Stimulated activated CD4-positive, alpha-beta T cell treated with anti-CD3 and anti-CD28 coated beads, Interleukin-12 subunit alpha, Interleukin-12 subunit beta, amount 100 ng/mL, for 4 hours (primary cell): ENCODE measurements around the gene SYTL2.
A peak's percentile ranks its signal among the peaks of the same experiment; 100 is the strongest.

ENCODE experiments used
- DNase-seq: peaks from one replicate; pipeline ENCODE4 v3.0.0-alpha.2; 2020

Gene SYTL2

DNA sequence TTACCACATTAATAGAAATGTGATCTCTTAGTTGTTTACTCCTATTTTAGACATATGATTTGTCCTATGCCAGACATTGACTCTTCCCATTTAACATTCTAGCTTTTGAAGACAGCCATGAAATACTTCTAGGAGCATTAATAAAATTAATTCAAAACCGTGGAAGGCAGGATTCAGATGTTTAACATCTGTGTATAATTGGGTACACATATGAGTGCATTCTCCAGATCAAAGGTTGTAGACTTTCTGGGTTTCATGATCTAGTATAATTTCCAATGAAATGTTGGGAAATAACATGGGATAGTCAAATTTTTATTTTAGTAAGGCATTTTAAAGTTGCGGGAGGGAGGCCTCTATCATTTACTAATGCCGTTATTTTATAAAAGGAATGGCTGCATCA lies 89.8 kb downstream of the SYTL2 start:
- DNase-seq: no peak

DNA sequence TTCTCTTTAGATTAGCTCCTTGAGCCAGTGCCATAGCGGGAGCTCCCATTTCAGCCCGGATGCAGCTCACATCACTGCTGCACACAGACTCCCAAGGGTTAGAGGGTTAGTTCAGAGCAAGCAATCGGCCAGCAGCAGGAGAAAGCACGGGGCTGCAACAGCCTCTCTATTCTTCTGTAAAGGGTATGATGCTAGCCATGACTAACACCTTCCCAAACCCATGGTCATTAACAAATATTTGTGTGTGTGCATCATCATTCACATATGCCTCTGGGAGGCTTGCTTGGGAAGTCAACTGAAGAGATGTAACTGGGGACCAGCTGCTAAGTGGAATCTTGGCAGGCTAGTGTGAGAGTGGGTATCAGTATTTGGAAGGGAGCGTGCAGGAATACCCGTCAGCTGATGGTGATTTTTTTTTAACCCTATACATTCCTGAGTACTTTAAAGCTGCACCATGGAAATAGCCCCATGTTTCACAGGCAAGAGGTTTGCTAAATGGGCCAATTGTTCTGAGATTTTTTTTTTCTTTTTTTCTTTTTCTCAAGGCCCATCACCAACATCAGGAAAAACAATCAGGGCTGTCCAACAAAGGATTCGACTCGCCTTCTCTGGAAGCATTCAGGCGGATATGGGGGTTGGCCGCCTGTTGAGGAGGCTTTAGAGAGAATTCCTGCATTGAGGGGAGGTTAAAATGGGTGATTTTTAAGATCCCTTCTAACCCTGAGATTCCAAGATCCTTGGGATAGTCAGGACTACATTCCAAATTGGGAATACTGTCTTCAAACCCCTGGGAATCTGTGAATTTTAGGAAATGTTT lies 91.7 kb downstream of the SYTL2 start:
- no peak for DNase-seq

DNA sequence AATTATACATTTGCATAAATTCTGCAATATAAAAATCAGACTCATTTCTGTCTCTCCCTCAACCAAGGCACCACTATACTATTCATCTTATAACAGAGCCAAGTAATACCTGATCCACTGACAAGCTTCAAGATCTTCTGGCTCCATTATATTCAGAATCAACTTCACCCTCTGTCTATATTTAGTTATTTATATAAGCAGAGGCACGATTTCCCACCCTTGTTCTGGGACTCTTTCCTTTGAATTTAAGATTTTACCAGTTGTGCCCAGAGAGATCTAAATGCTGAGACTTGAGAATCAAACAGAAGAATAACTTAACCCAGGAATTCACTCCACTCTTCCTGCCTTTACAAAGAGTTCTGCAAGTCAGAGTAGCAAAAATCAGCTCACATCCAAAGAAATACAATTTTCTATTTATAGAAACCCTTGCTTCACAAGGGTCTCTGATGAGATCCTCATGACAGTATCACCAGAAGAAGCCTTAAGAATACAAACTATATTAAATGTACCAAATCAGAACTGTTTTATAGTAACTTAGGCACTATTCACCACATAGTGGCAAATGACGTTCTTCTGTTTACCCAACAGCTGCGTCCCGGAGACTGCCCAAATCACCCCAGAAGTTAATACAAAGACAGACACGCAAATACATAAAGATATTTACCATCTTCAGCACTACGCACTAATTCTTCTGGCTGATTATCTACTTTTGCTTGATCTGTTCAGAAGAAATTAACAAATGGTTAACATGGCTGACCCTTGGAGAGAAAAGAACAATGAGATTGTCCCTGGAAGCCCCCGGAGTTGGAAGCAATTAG lies 92.6 kb downstream of the SYTL2 start:
- DNase-seq: no peak

DNA sequence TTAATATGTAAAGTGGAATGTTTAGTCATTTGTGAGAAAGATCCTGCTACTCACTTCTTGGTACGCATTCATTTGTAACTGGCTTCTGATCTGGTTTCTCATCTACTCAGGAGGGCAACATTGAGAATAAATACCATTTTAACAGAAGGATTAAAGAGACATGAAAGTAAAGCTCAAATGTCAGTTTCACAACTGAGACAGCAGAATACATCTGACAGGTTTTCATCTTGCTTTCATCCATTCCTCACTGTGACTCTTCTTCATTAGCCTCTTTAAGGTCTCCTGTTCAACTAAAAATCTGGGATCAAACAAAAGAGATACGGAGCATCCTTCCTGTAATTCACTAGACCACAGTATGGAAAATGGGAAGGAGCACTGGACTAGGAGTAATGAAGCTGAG lies 93.5 kb downstream of the SYTL2 start:
- no peak for DNase-seq

DNA sequence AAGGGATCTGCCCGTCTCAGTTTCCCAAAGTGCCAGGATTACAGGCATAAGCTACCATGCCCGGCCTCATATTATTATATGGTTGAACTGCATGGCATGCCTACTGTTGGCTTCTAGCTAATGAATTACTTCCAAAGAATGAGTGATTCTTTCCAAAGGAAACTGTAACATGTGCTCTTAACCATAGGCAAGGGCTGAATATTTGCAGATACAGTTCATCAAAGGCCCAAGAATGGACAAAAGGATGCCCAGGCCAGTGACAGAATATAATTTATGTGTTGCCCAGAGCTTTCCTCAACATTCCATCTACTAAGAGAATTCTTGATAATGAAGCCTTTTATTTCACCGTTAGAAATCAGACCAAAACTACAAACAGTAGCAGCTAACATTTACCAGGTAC lies 98.0 kb downstream of the SYTL2 start:
- no peak for DNase-seq

DNA sequence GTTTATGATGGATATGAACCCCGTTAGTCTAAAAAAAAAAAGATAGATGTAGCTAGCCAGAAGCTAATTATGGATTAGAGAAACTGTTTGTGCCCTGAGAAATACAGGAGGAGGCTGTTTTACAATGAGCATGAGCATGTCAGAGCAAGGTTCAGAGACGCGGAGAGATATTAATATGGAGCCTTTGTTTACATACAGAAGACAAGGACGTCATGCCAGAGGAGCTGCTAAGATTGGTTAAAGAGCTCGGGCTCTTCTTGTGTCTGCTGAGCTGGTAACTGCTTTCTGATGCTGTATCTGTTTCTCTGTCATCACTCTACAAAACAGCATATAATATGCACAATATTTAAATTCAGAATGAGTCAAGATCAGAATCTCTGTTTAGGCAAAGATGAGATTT lies 100.0 kb downstream of the SYTL2 start:
- DNase-seq: no peak

DNA sequence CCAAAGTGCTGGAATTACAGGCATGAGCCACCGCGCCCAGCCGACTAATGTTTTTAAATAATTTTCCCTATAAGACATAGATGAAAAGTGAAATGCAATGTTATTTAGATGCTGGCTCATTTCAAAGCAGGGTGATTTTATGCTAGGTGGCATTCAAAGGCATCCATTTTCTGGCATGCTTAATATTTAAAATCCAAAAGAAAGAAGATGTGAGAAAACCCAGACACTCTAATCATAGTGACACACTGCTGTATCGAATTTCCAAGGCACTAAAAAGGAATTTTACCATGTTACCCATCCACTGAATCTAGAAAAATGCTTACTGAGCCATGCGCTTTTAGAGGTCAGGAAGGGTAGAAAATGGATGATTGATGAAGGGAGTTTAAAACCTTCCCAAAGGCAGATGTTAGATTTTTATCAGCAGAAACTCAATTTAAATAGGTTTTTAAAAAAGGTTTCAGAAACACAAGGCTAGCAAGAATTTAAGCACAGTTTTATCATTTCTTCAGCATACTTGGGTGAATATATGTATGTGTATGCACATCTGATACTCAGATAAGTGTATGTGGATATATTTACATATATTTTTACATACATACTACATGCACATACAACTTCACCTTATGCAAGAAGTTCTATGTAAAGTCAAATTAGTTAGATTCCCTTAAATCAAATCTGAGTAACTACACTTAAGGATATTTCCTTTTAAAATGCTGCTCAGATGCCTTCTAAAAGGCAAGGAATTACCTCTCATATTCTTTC lies 100.8 kb downstream of the SYTL2 start:
- no peak for DNase-seq

DNA sequence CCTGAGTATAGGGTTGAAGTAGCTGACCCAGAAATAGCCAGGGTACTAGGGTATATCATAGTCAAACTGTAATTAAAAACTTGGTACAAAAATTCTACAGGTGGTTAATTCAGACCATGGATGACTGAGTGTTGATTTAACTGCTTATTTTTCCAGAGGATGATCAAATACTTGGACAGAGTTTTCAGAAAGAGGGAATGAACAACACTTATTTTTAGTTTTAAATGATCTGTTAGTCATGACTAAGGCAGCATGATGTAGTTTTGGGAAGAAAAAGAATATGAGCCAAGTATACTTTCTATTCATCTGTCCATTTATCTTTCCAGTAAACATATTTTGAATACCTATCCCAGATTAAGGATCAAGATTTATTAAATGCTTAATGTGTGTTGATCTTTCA lies 105.1 kb downstream of the SYTL2 start:
- DNase-seq: no peak

DNA sequence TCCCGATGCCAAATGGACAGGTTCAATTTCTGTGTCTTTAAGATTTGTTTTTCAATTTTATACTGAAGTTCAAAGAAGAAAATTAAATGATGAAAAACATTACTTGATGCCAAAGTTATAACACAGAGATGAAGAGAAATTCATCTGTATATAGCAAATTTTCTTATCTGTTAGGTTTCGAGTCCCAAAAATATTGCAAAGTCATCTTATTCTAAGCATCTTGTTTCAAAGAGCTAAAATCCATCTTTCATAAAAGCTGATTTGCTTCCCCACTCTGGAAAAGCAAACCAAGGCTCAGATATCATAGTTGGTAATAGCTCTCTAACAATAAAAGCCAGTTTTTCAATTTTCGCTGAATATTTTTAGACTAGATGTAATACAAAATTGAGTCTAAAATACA lies 106.0 kb downstream of the SYTL2 start:
- DNase-seq: no peak

DNA sequence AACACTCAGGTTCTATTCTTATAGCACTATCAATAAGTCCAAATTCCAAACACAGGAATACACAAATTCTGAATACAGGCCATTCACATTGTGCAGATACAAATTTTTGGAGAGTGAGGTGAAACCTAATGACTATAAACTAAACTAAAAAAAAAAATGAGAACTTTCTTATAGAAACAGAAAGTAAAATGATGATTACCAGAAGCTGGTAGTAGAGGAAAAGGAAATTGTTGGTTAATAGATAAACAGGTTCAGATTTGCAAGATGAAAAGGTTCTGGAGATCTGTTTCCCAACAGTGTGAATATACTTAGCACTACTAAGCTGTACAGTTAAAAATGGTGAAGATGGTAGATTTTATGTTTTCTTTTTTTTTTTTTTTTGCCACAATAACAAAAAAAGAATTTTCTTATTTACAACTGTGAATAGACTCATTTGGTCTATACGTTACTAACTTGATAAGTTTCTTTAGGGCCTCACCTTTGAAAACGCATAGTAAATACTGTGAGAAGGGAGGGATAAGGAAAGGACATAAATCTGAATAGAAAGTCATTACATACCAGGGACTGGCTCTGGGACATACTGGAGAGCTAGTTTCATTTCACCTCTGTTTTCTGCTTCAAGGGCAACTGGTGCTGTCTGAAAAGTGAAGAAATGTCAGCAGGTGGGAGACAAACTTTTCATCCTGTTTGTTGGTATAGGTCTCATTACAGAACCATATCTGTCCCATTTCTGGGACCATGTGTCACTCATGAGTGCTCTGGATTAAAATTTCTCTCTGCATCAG lies 110.8 kb downstream of the SYTL2 start:
- no peak for DNase-seq

DNA sequence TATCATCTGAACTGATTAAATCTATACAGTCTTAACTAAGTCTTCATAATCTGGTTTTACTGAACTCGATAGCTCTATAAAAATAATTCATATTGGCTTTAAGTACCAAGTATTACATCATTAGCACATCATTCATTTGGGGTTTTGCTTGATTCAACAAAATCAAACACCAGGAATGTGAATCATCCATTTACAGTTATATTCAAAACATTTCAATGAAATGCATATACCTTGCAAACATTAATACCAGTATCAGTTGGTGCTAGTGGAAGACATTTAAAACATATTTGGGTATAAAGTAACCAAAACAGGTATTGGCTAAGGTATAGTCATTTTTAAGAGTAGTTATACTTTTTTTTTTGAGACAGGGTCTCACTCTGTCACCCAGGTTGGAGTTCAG lies 112.7 kb downstream of the SYTL2 start:
- no peak for DNase-seq

DNA sequence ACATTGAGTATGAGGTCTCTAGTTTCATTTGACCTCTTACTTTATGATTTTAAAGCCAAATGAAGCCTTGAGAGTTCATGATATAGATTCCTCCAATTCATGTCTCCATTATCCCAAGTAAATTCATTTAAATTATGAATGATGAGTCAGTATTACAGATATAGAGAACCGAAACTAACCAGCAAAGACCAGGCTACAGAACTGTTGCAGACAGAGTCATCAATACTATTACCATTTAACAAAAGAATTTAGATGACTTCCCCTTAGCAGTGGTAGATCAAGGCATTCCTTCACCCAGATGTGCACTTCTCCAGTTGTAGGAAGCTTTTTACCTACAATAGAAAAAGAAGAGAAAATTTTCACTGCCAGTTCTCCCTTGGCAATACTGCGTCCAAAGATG lies 113.2 kb downstream of the SYTL2 start:
- DNase-seq: no peak

DNA sequence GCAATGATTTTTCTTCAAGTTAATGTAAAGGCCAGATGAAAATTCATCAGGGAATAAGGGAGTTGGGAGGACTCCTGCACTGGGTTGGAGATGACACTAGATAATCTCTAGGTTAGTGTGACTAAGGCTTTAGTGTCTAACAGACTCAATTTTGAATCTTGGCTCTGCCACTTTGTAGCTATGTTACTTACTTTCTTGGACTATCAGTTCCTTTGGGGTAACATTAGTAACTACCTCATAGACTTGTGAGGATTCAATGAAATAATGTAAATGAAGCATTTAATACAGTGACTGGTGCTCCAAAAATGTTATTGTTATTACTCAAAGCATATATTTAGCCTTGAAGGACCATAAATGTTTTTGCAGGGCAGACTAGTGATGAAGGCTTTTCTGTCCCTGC lies 115.4 kb downstream of the SYTL2 start:
- DNase-seq: no peak

DNA sequence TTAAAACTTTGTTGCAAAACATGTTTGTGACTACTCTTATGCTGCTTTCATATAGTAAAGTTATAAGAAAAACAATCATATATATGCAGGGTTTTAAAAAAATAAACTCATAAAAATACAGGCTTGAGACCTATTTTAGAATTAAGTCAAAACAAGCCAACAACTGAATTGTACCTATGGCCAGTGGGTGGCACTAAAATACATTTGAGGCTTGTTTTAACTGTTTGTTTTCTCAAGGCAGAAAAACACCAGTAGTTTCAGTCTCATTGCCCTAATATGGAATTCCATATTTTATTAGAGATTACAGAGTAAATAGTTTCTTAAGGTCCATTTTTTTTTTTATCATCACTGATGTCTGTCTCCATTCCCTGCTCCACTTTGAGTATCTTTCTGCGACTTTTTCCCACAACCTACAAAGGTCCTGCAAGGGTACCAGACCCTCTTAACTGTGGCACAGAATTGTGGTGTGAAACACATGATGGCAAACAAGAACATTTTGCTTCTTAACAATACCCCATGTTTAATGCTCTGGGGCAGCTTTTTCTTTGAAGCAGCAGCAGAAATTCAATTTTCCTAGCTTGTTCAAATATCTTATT lies 116.5 kb downstream of the SYTL2 start:
- no peak for DNase-seq

DNA sequence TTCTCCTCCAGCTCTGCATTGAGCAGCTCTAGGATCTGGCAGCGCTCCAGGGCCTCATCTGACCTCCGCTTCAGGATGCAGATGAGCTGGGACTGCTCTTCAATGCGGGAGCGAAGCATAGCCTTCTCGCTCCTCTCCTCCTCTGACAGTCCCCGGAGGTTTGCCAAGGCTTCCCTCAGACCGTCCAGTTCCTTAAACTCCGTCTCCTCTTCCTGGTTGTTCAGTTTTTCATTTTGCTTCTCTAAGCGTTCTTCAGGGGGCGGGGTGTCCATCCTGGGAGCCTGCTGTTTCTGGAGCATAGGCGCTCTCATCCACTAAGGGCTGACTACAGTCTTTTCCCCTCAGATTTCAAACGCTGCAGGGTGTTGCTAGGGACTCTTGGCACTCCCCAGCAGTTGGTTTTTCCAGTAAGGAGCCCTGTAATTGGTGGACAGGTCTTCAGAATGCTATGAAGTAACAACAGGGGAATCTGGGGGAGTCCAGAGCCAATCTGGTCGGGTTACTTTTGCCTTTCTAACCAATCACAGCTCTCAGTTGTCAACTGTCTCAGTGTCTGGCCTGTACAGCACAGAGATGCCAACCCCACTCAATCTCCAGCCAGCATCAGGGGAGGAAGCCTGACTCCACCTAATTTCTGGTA lies 125.0 kb downstream of the SYTL2 start, which contains the start of gene CCDC89:
Gene CCDC89, minus strand, starts transcription at position 376 of the 640 bp plus-strand sequence. Its CDS starts 65 bp downstream, at position 311.
- DNase-seq: no peak

DNA sequence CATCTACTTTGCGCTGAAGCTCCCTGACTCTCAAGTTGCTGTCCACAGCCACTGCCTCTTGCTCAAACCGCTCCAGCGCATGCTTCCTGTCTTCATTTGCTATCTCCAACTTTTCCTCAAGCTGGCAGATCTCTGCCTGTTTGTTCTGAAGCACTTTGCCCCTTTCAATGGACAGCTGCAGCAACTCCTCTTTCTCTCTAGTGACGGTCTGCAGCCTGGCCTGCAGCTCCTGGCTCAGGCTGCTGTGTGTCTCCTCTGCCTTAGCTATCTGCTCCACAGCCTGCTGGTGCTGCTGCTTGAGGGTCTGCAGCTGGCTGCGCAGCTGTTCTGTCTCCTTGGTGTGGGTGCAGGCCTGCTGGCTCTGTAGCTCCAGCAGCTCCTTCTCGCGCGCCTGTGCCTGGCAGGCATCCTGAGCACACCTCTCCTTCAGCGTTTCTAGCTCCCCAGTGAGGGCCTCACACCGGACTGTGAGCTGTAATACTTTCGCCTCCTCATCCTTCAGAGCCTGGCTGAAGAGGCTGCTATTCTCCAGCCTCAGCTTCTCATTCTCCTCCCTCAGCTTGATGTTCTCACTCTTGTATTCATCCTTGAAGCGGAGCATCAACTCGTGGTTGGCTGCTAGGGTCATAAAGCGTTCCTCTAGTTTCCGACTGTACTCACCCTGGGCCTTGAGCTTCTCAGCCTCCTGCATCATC lies 125.7 kb downstream of the SYTL2 start:
- DNase-seq: no peak

DNA sequence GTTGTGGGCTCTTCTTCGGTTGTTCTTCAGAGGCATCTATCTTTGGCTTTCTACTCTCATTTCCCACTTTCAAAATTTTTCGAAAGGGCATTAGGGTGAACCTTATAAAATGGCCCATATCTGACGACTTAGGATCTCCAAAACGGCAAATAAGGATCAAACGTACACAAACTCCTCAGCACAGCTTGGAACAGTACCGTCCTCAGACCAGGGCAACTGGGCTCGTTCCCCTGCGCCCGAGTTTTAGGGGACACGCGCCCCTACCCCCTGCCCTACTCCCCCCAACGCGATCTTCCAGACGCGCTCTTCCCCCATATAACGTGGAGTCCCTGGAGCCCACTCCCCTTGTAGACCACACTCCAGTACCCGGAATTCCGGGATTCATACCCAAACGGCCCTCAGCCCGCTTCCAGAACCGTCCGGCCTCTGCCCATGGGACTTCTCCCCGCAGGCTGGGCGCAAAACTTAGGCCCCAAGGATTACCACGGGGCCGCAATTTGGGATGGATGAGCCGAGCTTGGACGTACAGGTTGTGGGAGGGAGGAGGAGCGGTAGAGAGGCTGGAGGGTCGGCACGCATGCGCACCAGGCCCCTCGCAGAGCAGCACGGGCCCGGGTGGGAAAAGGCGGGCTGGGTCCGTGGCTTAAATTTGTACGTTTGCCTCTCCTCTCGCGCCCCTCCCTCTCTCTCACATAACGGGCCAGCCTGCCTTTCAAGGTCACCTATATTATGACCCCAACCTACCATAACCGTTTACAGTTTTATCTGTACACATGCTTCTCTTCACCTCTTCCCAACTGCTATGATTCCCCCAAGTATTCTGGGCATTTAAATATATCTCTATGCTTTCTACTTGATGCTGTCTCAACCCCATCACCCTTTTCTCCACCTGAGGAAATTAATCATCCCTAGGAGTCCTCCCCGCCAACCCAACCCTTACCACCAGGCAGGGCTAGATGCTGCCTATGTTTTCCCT lies 128.3 kb downstream of the SYTL2 start:
- peak; percentile 68 for DNase-seq

DNA sequence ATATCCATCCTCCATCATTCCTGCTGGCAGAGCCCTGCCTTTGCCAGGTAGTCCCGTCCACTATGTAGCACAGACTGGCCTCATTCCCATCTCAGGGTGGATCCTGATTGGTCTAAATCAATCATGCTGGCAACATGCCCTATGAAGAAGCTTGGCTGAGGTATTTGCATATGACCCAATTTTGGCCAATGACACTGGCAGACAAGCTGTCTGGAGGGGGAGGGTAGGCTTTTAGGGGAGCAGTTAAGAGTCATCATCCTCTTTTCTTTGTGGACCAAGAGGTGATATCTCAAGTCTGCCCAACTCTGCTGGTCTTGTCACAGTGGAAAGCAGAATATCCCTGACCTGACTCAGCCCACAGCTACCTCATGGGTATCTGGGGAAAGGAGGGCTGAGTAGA lies 130.0 kb downstream of the SYTL2 start:
- DNase-seq: no peak

DNA sequence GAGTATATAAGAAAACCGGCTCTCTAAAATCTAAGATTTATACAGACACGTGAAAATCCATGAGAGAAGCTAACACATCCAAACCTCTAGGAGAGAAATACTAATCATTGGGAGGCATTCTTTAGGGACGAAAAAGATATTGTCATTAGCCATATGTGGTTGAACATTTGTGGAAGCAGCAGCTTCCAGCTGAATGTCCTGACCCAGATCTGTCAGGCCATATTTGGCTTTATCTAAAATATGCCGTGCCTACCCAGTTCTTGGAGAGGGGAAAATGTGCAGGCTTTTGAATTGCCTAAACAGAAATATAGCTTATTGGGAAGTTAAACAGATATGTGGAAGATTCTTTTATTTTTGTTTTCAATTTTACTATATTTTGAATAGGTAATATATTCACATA lies 131.4 kb downstream of the SYTL2 start:
- no peak for DNase-seq

DNA sequence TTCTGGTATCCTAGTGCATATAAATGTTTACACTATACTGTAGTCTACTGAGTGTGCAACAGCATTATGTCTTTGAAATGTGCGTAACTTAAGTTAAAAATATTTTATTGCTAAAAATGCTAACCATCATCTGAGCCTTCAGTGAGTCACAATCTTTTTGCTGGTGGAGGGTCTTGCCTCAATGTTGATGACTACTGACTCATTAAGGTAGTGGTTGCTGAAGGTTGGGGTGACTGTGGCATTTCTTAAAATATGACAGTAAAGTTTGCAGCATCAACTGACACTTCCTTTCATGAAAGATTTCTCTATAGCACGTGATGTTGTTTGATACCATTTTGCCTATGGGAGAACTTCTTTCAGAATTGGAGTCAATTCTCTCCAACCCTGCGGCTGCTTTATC lies 137.5 kb downstream of the SYTL2 start:
- DNase-seq: no peak
